Femur (tissue), 1 donor: Measurements from ENCODE around the gene MCRIP1.
"Not testable (repeated sequence)": the region's sequence is repeated elsewhere in the genome, so short reads cannot be mapped to it uniquely, and the experiment has no call there.

ENCODE experiments used
- DNase-seq: peaks from one replicate; pipeline ENCODE4 v3.0.0-alpha.2; 2017

Gene MCRIP1

GRCh38 chr17:81840826-81841778 lies 8.0 kb upstream of the MCRIP1 start:
- peak; percentile 71 for DNase-seq

- DNase-seq: not testable (repeated sequence)
Measured at GRCh38 chr17:81840059-81840458, 7.0 kb upstream of the MCRIP1 start.

- no peak for DNase-seq
Measured at GRCh38 chr17:81839301-81839700, 6.2 kb upstream of the MCRIP1 start.

GRCh38 chr17:81838753-81839255 lies 5.7 kb upstream of the MCRIP1 start:
- no peak for DNase-seq

GRCh38 chr17:81837641-81838040 lies 4.5 kb upstream of the MCRIP1 start:
- DNase-seq: no peak

GRCh38 chr17:81834831-81835267 lies 1.8 kb upstream of the MCRIP1 start, which contains the start of gene PPP1R27:
TSS of gene PPP1R27 (minus strand) at chr17:81835050. CDS start at chr17:81834953, 97 bp downstream.
- DNase-seq: no peak

GRCh38 chr17:81833921-81834830 lies 1.1 kb upstream of the MCRIP1 start:
- no peak for DNase-seq

GRCh38 chr17:81832608-81833159 lies 407 bp downstream of the MCRIP1 start:
- peak; percentile 51 for DNase-seq

- DNase-seq: no peak
Measured at GRCh38 chr17:81831957-81832607, 1.0 kb downstream of the MCRIP1 start.

- DNase-seq: no peak
Measured at GRCh38 chr17:81831563-81831956, 1.5 kb downstream of the MCRIP1 start.

GRCh38 chr17:81829858-81830257 lies 3.2 kb downstream of the MCRIP1 start:
- DNase-seq: no peak

- no peak for DNase-seq
Measured at GRCh38 chr17:81828656-81829055, 4.4 kb downstream of the MCRIP1 start.

GRCh38 chr17:81825841-81826466 lies 7.1 kb downstream of the MCRIP1 start:
- no peak for DNase-seq

- no peak for DNase-seq
Measured at GRCh38 chr17:81824595-81824994, 8.5 kb downstream of the MCRIP1 start.

GRCh38 chr17:81823820-81824550 lies 9.1 kb downstream of the MCRIP1 start:
- DNase-seq: no peak

- DNase-seq: no peak
Measured at GRCh38 chr17:81822996-81823819, 9.9 kb downstream of the MCRIP1 start.

- no peak for DNase-seq
Measured at GRCh38 chr17:81822312-81822637, 10.8 kb downstream of the MCRIP1 start.

- peak; percentile 66 for DNase-seq
Measured at GRCh38 chr17:81821603-81822311, 11.3 kb downstream of the MCRIP1 start.

GRCh38 chr17:81821147-81821546 lies 11.9 kb downstream of the MCRIP1 start:
- no peak for DNase-seq

GRCh38 chr17:81819708-81820107 lies 13.4 kb downstream of the MCRIP1 start:
- DNase-seq: no peak
